WTC11 (cell line): ENCODE results near the gene COQ2.
"Not testable (repeated sequence)": the region's sequence is repeated elsewhere in the genome, so short reads cannot be mapped to it uniquely, and the experiment has no call there.

Experiments
- ATF3 ChIP-seq: sonication (generic); formaldehyde crosslinking; conservative IDR thresholded peaks from 2 replicates; pipeline ENCODE4 v1.8.1; 2022; ENCODE audit warnings: mild to moderate bottlenecking, missing genetic modification reagents
- CTCF ChIP-seq: fragments of 200-600 bp; IDR thresholded peaks from 2 replicates; pipeline ENCODE4 v1.8.0; 2022; ENCODE audit warnings: antibody characterized with exemption
- E2F5 ChIP-seq: sonication (generic); formaldehyde crosslinking; IDR thresholded peaks from 2 replicates; pipeline ENCODE4 v1.8.1; 2022; ENCODE audit warnings: mild to moderate bottlenecking, moderate library complexity, missing genetic modification reagents
- JUN ChIP-seq: sonication (generic); formaldehyde crosslinking; IDR thresholded peaks from 2 replicates; pipeline ENCODE4 v1.8.0; 2023; ENCODE audit warnings: mild to moderate bottlenecking, missing genetic modification reagents
- NR1H2 ChIP-seq: sonication (generic); formaldehyde crosslinking; IDR thresholded peaks from 2 replicates; pipeline ENCODE4 v1.9.0; 2021; ENCODE audit warnings: mild to moderate bottlenecking, moderate library complexity, missing genetic modification reagents
- PREB ChIP-seq: sonication (generic); formaldehyde crosslinking; IDR thresholded peaks from 2 replicates; pipeline ENCODE4 v1.8.1; 2022; ENCODE audit warnings: mild to moderate bottlenecking, missing genetic modification reagents, moderate library complexity, borderline replicate concordance
- ZNF263 ChIP-seq: sonication (generic); formaldehyde crosslinking; IDR thresholded peaks from 2 replicates; pipeline ENCODE4 v1.8.1; 2022; ENCODE audit warnings: low read depth, mild to moderate bottlenecking, moderate library complexity, missing genetic modification reagents

- TF ChIP-seq NR1H2 (CRISPR knock-in tag); E2F5; PREB (CRISPR knock-in tag); CTCF; ATF3 (CRISPR knock-in tag); JUN (CRISPR knock-in tag); ZNF263: not testable (repeated sequence)
Measured at GRCh38 chr4:83273926-83274325, 10.7 kb downstream of the COQ2 start.
